Measurements from ENCODE around the gene HBP1.
"Not testable (repeated sequence)": the region's sequence is repeated elsewhere in the genome, so short reads cannot be mapped to it uniquely, and the experiment has no call there.

The HBP1 gene

GRCh38 chr7:107168233-107169119 lies at the start of gene HBP1:
HBP1 (plus strand) TSS chr7:107169003; CDS start chr7:107179894, 10,891 bp downstream.
- DNase-seq = peak; percentile 99

GRCh38 chr7:107119376-107120105 lies 49.3 kb upstream of the HBP1 start:
- no peak for DNase-seq

- no peak for DNase-seq
These were observed 46.3 kb upstream of the HBP1 start for GRCh38 chr7:107122486-107122911.

GRCh38 chr7:107123392-107123791 lies 45.4 kb upstream of the HBP1 start:
- DNase-seq = no peak

GRCh38 chr7:107125475-107125874 lies 43.3 kb upstream of the HBP1 start:
- no peak for DNase-seq

GRCh38 chr7:107128217-107128616 lies 40.6 kb upstream of the HBP1 start:
- no peak for DNase-seq

GRCh38 chr7:107128748-107129147 lies 40.1 kb upstream of the HBP1 start:
- DNase-seq = no peak

- no peak for DNase-seq
These were observed 38.1 kb upstream of the HBP1 start for GRCh38 chr7:107130487-107131220.

GRCh38 chr7:107133396-107133795 lies 35.4 kb upstream of the HBP1 start:
- no peak for DNase-seq

GRCh38 chr7:107138696-107139420 lies 29.9 kb upstream of the HBP1 start:
- DNase-seq = no peak

GRCh38 chr7:107143875-107144274 lies 24.9 kb upstream of the HBP1 start:
- not testable (repeated sequence) for DNase-seq

- no peak for DNase-seq
These were observed 23.6 kb upstream of the HBP1 start for GRCh38 chr7:107145067-107145838.

GRCh38 chr7:107147464-107148393 lies 21.1 kb upstream of the HBP1 start:
- peak; percentile 56 for DNase-seq

- DNase-seq = no peak
These were observed 20.1 kb upstream of the HBP1 start for GRCh38 chr7:107148721-107149120.

GRCh38 chr7:107149863-107150262 lies 18.9 kb upstream of the HBP1 start:
- no peak for DNase-seq

GRCh38 chr7:107150375-107151073 lies 18.3 kb upstream of the HBP1 start:
- peak; percentile 87 for DNase-seq

GRCh38 chr7:107151538-107151937 lies 17.3 kb upstream of the HBP1 start:
- DNase-seq = no peak

GRCh38 chr7:107152011-107152410 lies 16.8 kb upstream of the HBP1 start:
- no peak for DNase-seq

GRCh38 chr7:107154826-107155225 lies 14.0 kb upstream of the HBP1 start:
- no peak for DNase-seq

GRCh38 chr7:107155726-107156125 lies 13.1 kb upstream of the HBP1 start:
- DNase-seq = not testable (repeated sequence)

All from suppressor macrophage treated with lipopolysaccharide for 4 hours (primary cell).